Right atrium auricular region (tissue), 2 donors: ENCODE data around the gene DEF6. TPM values are rescaled to one million over a fixed set of nuclear protein-coding genes. Genes with fewer than 3 reads are reported as not detected.
A peak's percentile ranks its signal among the peaks of the same experiment; 100 is the strongest.

Experiments
- DNase-seq: peaks from one replicate; pipeline ENCODE4 v3.0.0-alpha.2; 2019; ENCODE audit warnings: low spot score
- H3K27ac ChIP-seq, 2 donors: fragments of 200-600 bp; sonication (generic); 1 replicate in 1 of 2; 2 replicates in 1 of 2; pipeline ENCODE4 v1.5.1; 2016 to 2019
- H3K27me3 ChIP-seq, 2 donors: fragments of 200-600 bp; sonication (generic); one replicate each; pipeline versions ENCODE4 v1.5.1 to v1.6.0; 2017 to 2019
- H3K36me3 ChIP-seq: fragments of 200-600 bp; sonication (generic); one replicate; pipeline ENCODE4 v1.5.1; 2016
- H3K4me1 ChIP-seq, 2 donors: fragments of 200-600 bp; sonication (generic); one replicate each; pipeline versions ENCODE4 v1.5.1 to v1.6.0; 2017 to 2019
- H3K4me3 ChIP-seq, 2 donors: fragments of 200-600 bp; sonication (generic); 1 replicate in 1 of 2; 2 replicates in 1 of 2; pipeline ENCODE4 v1.5.1; 2017 to 2019; ENCODE audit warnings: mild to moderate bottlenecking in 1 of 2, moderate library complexity in 1 of 2
- H3K9me3 ChIP-seq, 2 donors: fragments of 200-600 bp; sonication (generic); one replicate each; pipeline ENCODE4 v1.5.1; 2019
- total RNA-seq, 2 donors: library from RNA; depleted of rRNA; stranded (reverse); fragments of >200 nt; gene quantifications; one replicate each; pipeline ENCODE4 v1.1.0, GENCODE V29; 2016
- TF ChIP-seq, protein P1 (sequence below), 2 donors: fragments of 200-600 bp; sonication (generic); IDR thresholded peaks; one replicate each; pipeline ENCODE4 v1.5.1; 2019; ENCODE audit warnings: antibody characterized with exemption in 2 of 2

Gene DEF6
- total RNA-seq, 2 donors from 2014 or later, result 1.4 to 2.2 TPM

DNA sequence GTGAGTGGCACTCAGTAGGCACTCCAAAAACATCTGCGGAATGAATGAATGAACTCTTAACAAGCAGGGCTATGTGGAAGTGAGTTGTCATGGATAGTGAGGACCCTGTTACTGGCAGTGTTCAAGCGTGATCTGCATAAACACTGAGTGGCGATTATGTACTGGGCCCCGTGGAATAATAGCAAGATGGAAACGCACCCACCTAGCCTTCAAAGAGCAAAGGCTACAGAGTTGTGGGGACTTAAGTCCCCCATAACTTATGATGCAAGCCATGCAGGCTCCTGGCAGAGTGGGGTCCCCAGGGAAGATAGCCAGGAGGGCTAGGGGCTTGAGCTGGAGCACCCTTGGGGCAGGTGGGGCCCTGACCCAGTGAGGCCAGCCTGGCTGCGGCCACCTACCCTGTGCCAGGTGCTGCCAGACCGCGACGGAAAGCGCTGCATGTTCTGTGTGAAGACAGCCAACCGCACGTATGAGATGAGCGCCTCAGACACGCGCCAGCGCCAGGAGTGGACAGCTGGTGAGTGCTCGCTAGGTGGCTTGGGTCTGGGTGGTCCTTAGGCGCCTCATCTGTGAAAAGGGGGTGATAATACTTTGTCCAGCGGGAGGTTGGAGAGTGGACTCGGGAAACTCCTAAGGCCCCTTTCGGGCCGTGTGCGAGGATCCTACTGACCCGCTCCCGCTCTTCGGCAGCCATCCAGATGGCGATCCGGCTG lies 20.0 kb downstream of the DEF6 start:
- H3K27me3 ChIP-seq, result no peaks in the 10 kb centered on the region
- peak overlapping the region; percentile 46 to 60 for H3K4me3 ChIP-seq
- H3K9me3 ChIP-seq, result no peaks in the 10 kb centered on the region
- TF ChIP-seq, protein P1, sequence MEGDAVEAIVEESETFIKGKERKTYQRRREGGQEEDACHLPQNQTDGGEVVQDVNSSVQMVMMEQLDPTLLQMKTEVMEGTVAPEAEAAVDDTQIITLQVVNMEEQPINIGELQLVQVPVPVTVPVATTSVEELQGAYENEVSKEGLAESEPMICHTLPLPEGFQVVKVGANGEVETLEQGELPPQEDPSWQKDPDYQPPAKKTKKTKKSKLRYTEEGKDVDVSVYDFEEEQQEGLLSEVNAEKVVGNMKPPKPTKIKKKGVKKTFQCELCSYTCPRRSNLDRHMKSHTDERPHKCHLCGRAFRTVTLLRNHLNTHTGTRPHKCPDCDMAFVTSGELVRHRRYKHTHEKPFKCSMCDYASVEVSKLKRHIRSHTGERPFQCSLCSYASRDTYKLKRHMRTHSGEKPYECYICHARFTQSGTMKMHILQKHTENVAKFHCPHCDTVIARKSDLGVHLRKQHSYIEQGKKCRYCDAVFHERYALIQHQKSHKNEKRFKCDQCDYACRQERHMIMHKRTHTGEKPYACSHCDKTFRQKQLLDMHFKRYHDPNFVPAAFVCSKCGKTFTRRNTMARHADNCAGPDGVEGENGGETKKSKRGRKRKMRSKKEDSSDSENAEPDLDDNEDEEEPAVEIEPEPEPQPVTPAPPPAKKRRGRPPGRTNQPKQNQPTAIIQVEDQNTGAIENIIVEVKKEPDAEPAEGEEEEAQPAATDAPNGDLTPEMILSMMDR (IDR thresholded peaks at IDR 0.05), result no peak
- H3K4me1 ChIP-seq, result peaks cover 0 to 14% of the 10 kb centered on the region in 2 donors
- DNase-seq, result no peak
- peak overlapping the region; percentile 43 to 49 for H3K27ac ChIP-seq
- H3K36me3 ChIP-seq, result no peaks in the 10 kb centered on the region

GRCh38 chr6:35318196-35319171 lies 20.9 kb downstream of the DEF6 start:
- Histone ChIP-seq H3K27me3 (no peaks in the 10 kb centered on the region), H3K9me3 (no peaks in the 10 kb centered on the region), H3K36me3 (no peaks in the 10 kb centered on the region), H3K27ac (peak overlapping the region; percentile 43 to 49), H3K4me3 (peak overlapping the region; percentile 46 to 60), H3K4me1 (peaks cover 0 to 14% of the 10 kb centered on the region in 2 donors)
- TF ChIP-seq, protein P1 (IDR thresholded peaks at IDR 0.05), result no peak
- DNase-seq, result peak; percentile 69

- Histone ChIP-seq H3K27me3 (no peaks in the 10 kb centered on the region), H3K27ac (no peak overlapping the region), H3K9me3 (no peaks in the 10 kb centered on the region), H3K4me3 (no peak overlapping the region), H3K4me1 (peaks cover 0 to 14% of the 10 kb centered on the region in 2 donors), H3K36me3 (no peaks in the 10 kb centered on the region)
- DNase-seq, result no peak
- TF ChIP-seq, protein P1 (IDR thresholded peaks at IDR 0.05), result no peak
Observed at GRCh38 chr6:35319346-35320030, 21.9 kb downstream of the DEF6 start.

- Histone ChIP-seq H3K36me3 (no peaks in the 10 kb centered on the region), H3K27ac (no peak overlapping the region), H3K4me1 (peaks cover 0 to 14% of the 10 kb centered on the region in 2 donors), H3K4me3 (no peak overlapping the region), H3K27me3 (no peaks in the 10 kb centered on the region), H3K9me3 (no peaks in the 10 kb centered on the region)
- DNase-seq, result no peak
- TF ChIP-seq, protein P1 (IDR thresholded peaks at IDR 0.05), result no peak
Observed at GRCh38 chr6:35320031-35320410, 22.4 kb downstream of the DEF6 start.

DNA sequence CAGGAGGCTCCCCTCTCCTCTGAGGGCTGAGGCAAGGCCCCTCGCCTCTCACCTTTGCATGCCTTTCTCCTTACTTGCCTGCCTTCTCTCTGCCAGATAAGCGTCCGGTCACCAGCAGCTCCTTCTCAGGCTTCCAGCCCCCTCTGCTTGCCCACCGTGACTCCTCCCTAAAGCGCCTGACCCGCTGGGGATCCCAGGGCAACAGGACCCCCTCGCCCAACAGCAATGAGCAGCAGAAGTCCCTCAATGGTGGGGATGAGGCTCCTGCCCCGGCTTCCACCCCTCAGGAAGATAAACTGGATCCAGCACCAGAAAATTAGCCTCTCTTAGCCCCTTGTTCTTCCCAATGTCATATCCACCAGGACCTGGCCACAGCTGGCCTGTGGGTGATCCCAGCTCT lies 23.5 kb downstream of the DEF6 start:
- TF ChIP-seq, protein P1 (IDR thresholded peaks at IDR 0.05), result no peak
- H3K36me3 ChIP-seq, result no peaks in the 10 kb centered on the region
- H3K9me3 ChIP-seq, result no peaks in the 10 kb centered on the region
- H3K27me3 ChIP-seq, result no peaks in the 10 kb centered on the region
- H3K4me3 ChIP-seq, result no peak overlapping the region
- H3K4me1 ChIP-seq, result peaks cover 0 to 14% of the 10 kb centered on the region in 2 donors
- DNase-seq, result no peak
- no peak overlapping the region for H3K27ac ChIP-seq
